A673 (cell line): ENCODE measurements around the gene STPG3.

Experiments
- EZH2 ChIP-seq: fragments of 200-600 bp; sonication (generic); IDR thresholded peaks from 2 replicates; pipeline ENCODE4 v1.6.1; 2017; ENCODE audit warnings: borderline replicate concordance, low read depth, mild to moderate bottlenecking, mixed read lengths, antibody characterized with exemption, low read length; ENCODE audit not compliant: poor library complexity, severe bottlenecking
- TF ChIP-seq, protein P1 (sequence below): fragments of 300-800, 200-600 bp; sonication (generic); conservative IDR thresholded peaks from 2 replicates; pipeline ENCODE4 v1.5.1; 2017; ENCODE audit warnings: low read depth, mild to moderate bottlenecking, antibody characterized with exemption, low read length, moderate library complexity, mixed read lengths

DNA sequence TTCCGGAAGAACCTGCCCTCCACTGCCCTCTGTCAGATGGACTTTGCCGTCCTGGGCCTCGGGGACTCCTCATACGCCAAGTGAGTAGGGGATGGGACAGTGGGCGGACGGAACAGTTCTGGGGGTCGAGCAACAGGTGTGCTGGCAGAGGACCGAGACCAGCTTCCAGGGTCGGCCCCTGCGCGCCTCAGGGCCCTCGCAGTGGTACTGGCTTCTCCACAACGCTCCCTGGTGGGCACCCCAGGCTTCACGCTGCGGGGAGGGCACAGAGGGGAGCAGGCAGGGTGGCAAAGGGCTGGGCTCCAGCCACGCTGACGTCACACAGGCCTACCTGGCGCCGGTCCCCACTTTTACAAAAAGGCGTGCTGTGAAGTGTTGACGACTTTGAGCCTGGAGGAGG, 38.6 kb upstream of the STPG3 start:
- TF ChIP-seq EZH2 = no peak
- TF ChIP-seq, protein P1, sequence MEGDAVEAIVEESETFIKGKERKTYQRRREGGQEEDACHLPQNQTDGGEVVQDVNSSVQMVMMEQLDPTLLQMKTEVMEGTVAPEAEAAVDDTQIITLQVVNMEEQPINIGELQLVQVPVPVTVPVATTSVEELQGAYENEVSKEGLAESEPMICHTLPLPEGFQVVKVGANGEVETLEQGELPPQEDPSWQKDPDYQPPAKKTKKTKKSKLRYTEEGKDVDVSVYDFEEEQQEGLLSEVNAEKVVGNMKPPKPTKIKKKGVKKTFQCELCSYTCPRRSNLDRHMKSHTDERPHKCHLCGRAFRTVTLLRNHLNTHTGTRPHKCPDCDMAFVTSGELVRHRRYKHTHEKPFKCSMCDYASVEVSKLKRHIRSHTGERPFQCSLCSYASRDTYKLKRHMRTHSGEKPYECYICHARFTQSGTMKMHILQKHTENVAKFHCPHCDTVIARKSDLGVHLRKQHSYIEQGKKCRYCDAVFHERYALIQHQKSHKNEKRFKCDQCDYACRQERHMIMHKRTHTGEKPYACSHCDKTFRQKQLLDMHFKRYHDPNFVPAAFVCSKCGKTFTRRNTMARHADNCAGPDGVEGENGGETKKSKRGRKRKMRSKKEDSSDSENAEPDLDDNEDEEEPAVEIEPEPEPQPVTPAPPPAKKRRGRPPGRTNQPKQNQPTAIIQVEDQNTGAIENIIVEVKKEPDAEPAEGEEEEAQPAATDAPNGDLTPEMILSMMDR = no peak
